DOHH2 (cell line): ENCODE data around the gene MDN1.

Experiments
- CTCF ChIP-seq: fragments of 200-600 bp; sonication (generic); IDR thresholded peaks from one replicate; pipeline ENCODE4 v1.5.1; 2014; ENCODE audit warnings: antibody characterized with exemption, mild to moderate bottlenecking, low read depth, low read length; ENCODE audit not compliant: poor library complexity, severe bottlenecking
- EZH2phosphoT487 ChIP-seq: fragments of 200-600 bp; sonication (generic); IDR thresholded peaks from 2 replicates; pipeline ENCODE4 v1.6.1; 2017; ENCODE audit warnings: borderline replicate concordance, mild to moderate bottlenecking, antibody characterized with exemption, low read length, moderate library complexity, mixed read lengths

- TF ChIP-seq CTCF (no peak), EZH2phosphoT487 (no peak)
Measured at GRCh38 chr6:89650579-89650978, 169.0 kb downstream of the MDN1 start.
